ENCODE results near the gene POU2F3.

- TF ChIP-seq, protein P1, sequence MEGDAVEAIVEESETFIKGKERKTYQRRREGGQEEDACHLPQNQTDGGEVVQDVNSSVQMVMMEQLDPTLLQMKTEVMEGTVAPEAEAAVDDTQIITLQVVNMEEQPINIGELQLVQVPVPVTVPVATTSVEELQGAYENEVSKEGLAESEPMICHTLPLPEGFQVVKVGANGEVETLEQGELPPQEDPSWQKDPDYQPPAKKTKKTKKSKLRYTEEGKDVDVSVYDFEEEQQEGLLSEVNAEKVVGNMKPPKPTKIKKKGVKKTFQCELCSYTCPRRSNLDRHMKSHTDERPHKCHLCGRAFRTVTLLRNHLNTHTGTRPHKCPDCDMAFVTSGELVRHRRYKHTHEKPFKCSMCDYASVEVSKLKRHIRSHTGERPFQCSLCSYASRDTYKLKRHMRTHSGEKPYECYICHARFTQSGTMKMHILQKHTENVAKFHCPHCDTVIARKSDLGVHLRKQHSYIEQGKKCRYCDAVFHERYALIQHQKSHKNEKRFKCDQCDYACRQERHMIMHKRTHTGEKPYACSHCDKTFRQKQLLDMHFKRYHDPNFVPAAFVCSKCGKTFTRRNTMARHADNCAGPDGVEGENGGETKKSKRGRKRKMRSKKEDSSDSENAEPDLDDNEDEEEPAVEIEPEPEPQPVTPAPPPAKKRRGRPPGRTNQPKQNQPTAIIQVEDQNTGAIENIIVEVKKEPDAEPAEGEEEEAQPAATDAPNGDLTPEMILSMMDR (IDR thresholded peaks at IDR 0.05) = no peak
- peak in 2 of 4 donors; percentile 31 to 36 for TF ChIP-seq POLR2A (IDR thresholded peaks at IDR 0.05)
Measured at GRCh38 chr11:120316880-120317688, 77.1 kb downstream of the POU2F3 start.

Data from esophagus squamous epithelium (tissue), 4 donors.